K562 (cell line): Measurements from ENCODE around the gene ZSCAN12.

Experiments used
- BHLHE40 ChIP-seq: IDR thresholded peaks from 2 replicates; pipeline ENCODE4 v1.6.1; 2011; ENCODE audit warnings: low read length, improper control_type of control experiment
- RFX5 ChIP-seq: IDR thresholded peaks from 2 replicates; pipeline ENCODE4 v1.6.1; 2011; ENCODE audit warnings: low read depth, mild to moderate bottlenecking, improper control_type of control experiment, low read length
- SETDB1 ChIP-seq: IDR thresholded peaks from one replicate; pipeline ENCODE4 v1.6.1; 2012; ENCODE audit warnings: low read length, control low read depth, inconsistent platforms
- TF ChIP-seq, protein P1 (sequence below): fragments of 450-650 bp; IDR thresholded peaks from 2 replicates; pipeline ENCODE4 v1.6.1; 2016; ENCODE audit warnings: low read depth, mild to moderate bottlenecking, moderate library complexity
- TF ChIP-seq, protein P2 (sequence below): fragments of 150-350 bp; conservative IDR thresholded peaks from 2 replicates; pipeline ENCODE4 v1.6.1; 2014; ENCODE audit warnings: low read length

DNA sequence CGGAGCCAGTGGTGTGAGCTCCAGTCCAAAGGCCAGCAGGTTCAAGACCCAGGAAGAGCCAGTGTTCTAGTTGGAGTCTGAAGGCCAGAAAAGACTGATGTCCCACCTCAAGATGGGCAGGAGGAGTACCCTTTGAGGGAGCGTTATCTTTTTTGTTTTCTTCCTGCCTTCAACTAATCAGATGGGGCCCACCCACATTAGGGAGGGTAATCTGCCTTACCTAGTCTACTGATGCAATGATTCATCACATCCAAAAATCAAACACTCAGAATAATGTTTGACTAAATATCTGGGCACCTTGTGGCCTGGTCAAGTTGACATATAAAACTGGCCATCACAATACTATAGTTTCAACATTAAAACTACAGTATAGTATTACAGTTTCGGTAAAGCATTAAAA, 30.1 kb downstream of the ZSCAN12 start:
- TF ChIP-seq SETDB1 (no peak), RFX5 (no peak), BHLHE40 (no peak)
- TF ChIP-seq, protein P1, sequence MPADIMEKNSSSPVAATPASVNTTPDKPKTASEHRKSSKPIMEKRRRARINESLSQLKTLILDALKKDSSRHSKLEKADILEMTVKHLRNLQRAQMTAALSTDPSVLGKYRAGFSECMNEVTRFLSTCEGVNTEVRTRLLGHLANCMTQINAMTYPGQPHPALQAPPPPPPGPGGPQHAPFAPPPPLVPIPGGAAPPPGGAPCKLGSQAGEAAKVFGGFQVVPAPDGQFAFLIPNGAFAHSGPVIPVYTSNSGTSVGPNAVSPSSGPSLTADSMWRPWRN, result no peak
- TF ChIP-seq, protein P2, sequence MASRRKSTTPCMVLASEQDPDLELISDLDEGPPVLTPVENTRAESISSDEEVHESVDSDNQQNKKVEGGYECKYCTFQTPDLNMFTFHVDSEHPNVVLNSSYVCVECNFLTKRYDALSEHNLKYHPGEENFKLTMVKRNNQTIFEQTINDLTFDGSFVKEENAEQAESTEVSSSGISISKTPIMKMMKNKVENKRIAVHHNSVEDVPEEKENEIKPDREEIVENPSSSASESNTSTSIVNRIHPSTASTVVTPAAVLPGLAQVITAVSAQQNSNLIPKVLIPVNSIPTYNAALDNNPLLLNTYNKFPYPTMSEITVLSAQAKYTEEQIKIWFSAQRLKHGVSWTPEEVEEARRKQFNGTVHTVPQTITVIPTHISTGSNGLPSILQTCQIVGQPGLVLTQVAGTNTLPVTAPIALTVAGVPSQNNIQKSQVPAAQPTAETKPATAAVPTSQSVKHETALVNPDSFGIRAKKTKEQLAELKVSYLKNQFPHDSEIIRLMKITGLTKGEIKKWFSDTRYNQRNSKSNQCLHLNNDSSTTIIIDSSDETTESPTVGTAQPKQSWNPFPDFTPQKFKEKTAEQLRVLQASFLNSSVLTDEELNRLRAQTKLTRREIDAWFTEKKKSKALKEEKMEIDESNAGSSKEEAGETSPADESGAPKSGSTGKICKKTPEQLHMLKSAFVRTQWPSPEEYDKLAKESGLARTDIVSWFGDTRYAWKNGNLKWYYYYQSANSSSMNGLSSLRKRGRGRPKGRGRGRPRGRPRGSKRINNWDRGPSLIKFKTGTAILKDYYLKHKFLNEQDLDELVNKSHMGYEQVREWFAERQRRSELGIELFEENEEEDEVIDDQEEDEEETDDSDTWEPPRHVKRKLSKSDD, result no peak
